CD4-positive, alpha-beta T cell treated with Interleukin-21 for 1 hour (primary cell): ENCODE data around the gene POMC.
"Not testable (repeated sequence)": the region's sequence is repeated elsewhere in the genome, so short reads cannot be mapped to it uniquely, and the experiment has no call there.

ENCODE experiments used
- DNase-seq: peaks from one replicate; pipeline ENCODE4 v3.0.0-alpha.2; 2020

Gene POMC

GRCh38 chr2:25168256-25169072, at the start of gene POMC:
Gene POMC (minus strand): TSS chr2:25168580. CDS start chr2:25164772, 3,808 bp downstream.
- DNase-seq: peak; percentile 32

GRCh38 chr2:25218100-25218499, 49.7 kb upstream of the POMC start:
- no peak for DNase-seq

GRCh38 chr2:25215948-25216679, 47.7 kb upstream of the POMC start:
- DNase-seq: peak; percentile 90

GRCh38 chr2:25215232-25215631, 46.9 kb upstream of the POMC start:
- DNase-seq: peak; percentile 6

GRCh38 chr2:25213229-25213628, 44.8 kb upstream of the POMC start:
- DNase-seq: no peak

GRCh38 chr2:25210923-25211322, 42.5 kb upstream of the POMC start:
- not testable (repeated sequence) for DNase-seq

- DNase-seq: peak; percentile 4
Measured at GRCh38 chr2:25207078-25207545, 38.7 kb upstream of the POMC start.

GRCh38 chr2:25204190-25204838, 35.9 kb upstream of the POMC start:
- peak; percentile 16 for DNase-seq

- DNase-seq: no peak
Measured at GRCh38 chr2:25202275-25202674, 33.9 kb upstream of the POMC start.

GRCh38 chr2:25201794-25202193, 33.4 kb upstream of the POMC start:
- DNase-seq: no peak

- DNase-seq: no peak
Measured at GRCh38 chr2:25201265-25201664, 32.9 kb upstream of the POMC start.

GRCh38 chr2:25198576-25198975, 30.2 kb upstream of the POMC start:
- DNase-seq: no peak

- DNase-seq: no peak
Measured at GRCh38 chr2:25198209-25198525, 29.8 kb upstream of the POMC start.

GRCh38 chr2:25197336-25198208, 29.2 kb upstream of the POMC start:
- DNase-seq: no peak

- no peak for DNase-seq
Measured at GRCh38 chr2:25194576-25195122, 26.3 kb upstream of the POMC start.

- DNase-seq: no peak
Measured at GRCh38 chr2:25190536-25190935, 22.2 kb upstream of the POMC start.

- no peak for DNase-seq
Measured at GRCh38 chr2:25188405-25188804, 20.0 kb upstream of the POMC start.

GRCh38 chr2:25187729-25188350, 19.5 kb upstream of the POMC start:
- no peak for DNase-seq

- DNase-seq: no peak
Measured at GRCh38 chr2:25184254-25184653, 15.9 kb upstream of the POMC start.

- DNase-seq: no peak
Measured at GRCh38 chr2:25178976-25179375, 10.6 kb upstream of the POMC start.

- no peak for DNase-seq
Measured at GRCh38 chr2:25177211-25177611, 8.8 kb upstream of the POMC start.
